Measurements from ENCODE around the gene COP1.
"Not testable (repeated sequence)": the region's sequence is repeated elsewhere in the genome, so short reads cannot be mapped to it uniquely, and the experiment has no call there.

- TF ChIP-seq CTCF, EP300, POLR2AphosphoS5 (IDR thresholded peaks at IDR 0.05): not testable (repeated sequence)
Observed at GRCh38 chr1:175983363-175983762, 223.7 kb downstream of the COP1 start.
